Measurements from ENCODE around the gene EGLN2. TPM values are rescaled to one million over a fixed set of nuclear protein-coding genes. Genes with fewer than 3 reads are reported as not detected.

Gene EGLN2
- total RNA-seq, 1 experiment from 2014 or later, result 58.6 TPM

GRCh38 chr19:40756502-40757110 lies 42.4 kb upstream of the EGLN2 start:
- no peaks in the 10 kb centered on the region for H3K9me2 ChIP-seq (ENCODE audit: insufficient read depth)
- peaks cover 7 to 19% of the 10 kb centered on the region in 2 experiments; a peak in 3 of 4 replicates for H3K4me1 ChIP-seq (ENCODE audit: control insufficient read depth in 1 of 2, insufficient read depth in 2 of 2, low read length in 2 of 2)
- ChIA-PET CTCF (no interaction called here), RAD21 (ENCODE audit: low non-redundant PET in 1 of 2, low total read pairs in 2 of 2, uncharacterized antibody in 2 of 2, unreplicated experiment in 2 of 2) (no interaction called here), POLR2A (no interaction called here)
- intact Hi-C loops (cut with micrococcal nuclease), result no loop called here
- TF ChIP-seq ZBTB33 (IDR thresholded peaks at IDR 0.05; ENCODE audit: extremely low read depth, insufficient replicate concordance, low read length), result no peak
- no peak for TF ChIP-seq CEBPB (IDR thresholded peaks at IDR 0.05; ENCODE audit: low read depth)
- no peak for TF ChIP-seq POLR2A (IDR thresholded peaks at IDR 0.05; ENCODE audit: borderline replicate concordance, extremely low read depth, insufficient read depth, insufficient read length)
- TF ChIP-seq EZH2 (IDR thresholded peaks at IDR 0.05), result no peak
- TF ChIP-seq EZH2phosphoT487 (IDR thresholded peaks at IDR 0.05; ENCODE audit: borderline replicate concordance), result no peak
- no peak for TF ChIP-seq ZNF274 (IDR thresholded peaks at IDR 0.05; ENCODE audit: low read depth, low read length)
- TF ChIP-seq JUND (IDR thresholded peaks at IDR 0.05), result no peak
- TF ChIP-seq FOSL1 (IDR thresholded peaks at IDR 0.05; ENCODE audit: low read depth), result no peak
- TF ChIP-seq, protein P1, sequence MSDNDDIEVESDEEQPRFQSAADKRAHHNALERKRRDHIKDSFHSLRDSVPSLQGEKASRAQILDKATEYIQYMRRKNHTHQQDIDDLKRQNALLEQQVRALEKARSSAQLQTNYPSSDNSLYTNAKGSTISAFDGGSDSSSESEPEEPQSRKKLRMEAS (IDR thresholded peaks at IDR 0.05), result no peak
- no peak for TF ChIP-seq SP1 (IDR thresholded peaks at IDR 0.05; ENCODE audit: low read depth)
- no peak for TF ChIP-seq SRF (IDR thresholded peaks at IDR 0.05; ENCODE audit: low read depth)
- TF ChIP-seq SIN3A (IDR thresholded peaks at IDR 0.05; ENCODE audit: low read depth), result no peak
- no peak for TF ChIP-seq EGR1 (IDR thresholded peaks at IDR 0.05; ENCODE audit: low read depth)
- no peak for TF ChIP-seq POLR2AphosphoS5 (IDR thresholded peaks at IDR 0.05; ENCODE audit: low read depth, low read length)
- TF ChIP-seq TCF7L2 (IDR thresholded peaks at IDR 0.05; ENCODE audit: borderline replicate concordance, extremely low read depth, insufficient read depth, insufficient read length), result no peak
- TF ChIP-seq RAD21 (IDR thresholded peaks at IDR 0.05; ENCODE audit: low read depth), result no peak
- DNase-seq (ENCODE audit: low read depth, low spot score) (no peak), ATAC-seq (no peak)
- peaks cover 51 to 78% of the 10 kb centered on the region in 2 experiments for H3K36me3 ChIP-seq (ENCODE audit: control insufficient read depth in 1 of 2, insufficient read depth in 2 of 2, low read length in 2 of 2)
- H3K27me3 ChIP-seq (ENCODE audit: insufficient read depth, low read length), result no peaks in the 10 kb centered on the region
- H3K9ac ChIP-seq (ENCODE audit: low read length), result no peak overlapping the region
- no peak overlapping the region for H3K27ac ChIP-seq (ENCODE audit: low read depth, low read length)
- H3K79me2 ChIP-seq (ENCODE audit: insufficient read depth, low read length), result peaks cover 98% of the 10 kb centered on the region
- no peak overlapping the region for H3K4me2 ChIP-seq (ENCODE audit: low read length)
- no TSS peak for BruUV-seq (replicated peaks)
- no peaks in the 10 kb centered on the region for H3K9me3 ChIP-seq (ENCODE audit: control insufficient read depth in 1 of 2, insufficient read depth in 1 of 2, low read depth in 1 of 2, low read length in 2 of 2)
- H4K20me1 ChIP-seq (ENCODE audit: insufficient read depth), result 0 out of 2 replicates have a peak, but pooled peaks cover 3% of the 10 kb centered on the region
- no peak overlapping the region for H2AFZ ChIP-seq (ENCODE audit: low read depth, low read length, poor library complexity, severe bottlenecking)
- no peak overlapping the region for H3K4me3 ChIP-seq (replicated peaks in 1 of 2; ENCODE audit: low read depth in 1 of 2, low read length in 2 of 2)

All from HCT116 (cell line).